Ovary (tissue), 9 donors: ENCODE measurements around the gene CFAP69. TPM values are rescaled to one million over a fixed set of nuclear protein-coding genes. Genes with fewer than 3 reads are reported as not detected.

Experiments used
- DNase-seq, 5 donors: peaks; one replicate each; pipeline ENCODE4 v3.0.0-alpha.2; 2019 to 2020
- H3K27ac ChIP-seq, 2 donors: fragments of 200-600 bp; one replicate each; pipeline versions ENCODE4 v1.5.1 to v1.8.0; 2019 to 2022
- H3K27me3 ChIP-seq: fragments of 200-600 bp; one replicate; pipeline ENCODE4 v1.8.0; 2022
- H3K36me3 ChIP-seq: fragments of 200-600 bp; sonication (generic); one replicate; pipeline ENCODE4 v1.5.1; 2019
- H3K4me1 ChIP-seq: one replicate; pipeline ENCODE4 v1.8.1; 2013; ENCODE audit warnings: mild to moderate bottlenecking, moderate library complexity; ENCODE audit not compliant: insufficient read depth
- H3K4me3 ChIP-seq: fragments of 200-600 bp; sonication (generic); one replicate; pipeline ENCODE4 v1.5.1; 2017
- H3K9me3 ChIP-seq, 2 donors: fragments of 200-600 bp in 1 of 2; sonication (generic) in 1 of 2; one replicate each; pipeline versions ENCODE4 v1.5.1 to v1.8.1; 2013 to 2019; ENCODE audit warnings: mild to moderate bottlenecking in 1 of 2, moderate library complexity in 1 of 2
- CTCF ChIP-seq, 3 donors: fragments of 450-650 bp in 2 of 3; fragments of 200-600 bp in 1 of 3; IDR thresholded peaks; one replicate each; pipeline versions ENCODE4 v1.5.1 to v1.8.0; 2016 to 2022; ENCODE audit warnings: antibody characterized with exemption in 3 of 3, mild to moderate bottlenecking in 1 of 3
- EP300 ChIP-seq: sonication (generic); formaldehyde crosslinking; IDR thresholded peaks from one replicate; pipeline ENCODE4 v1.6.1; 2017; ENCODE audit warnings: antibody characterized with exemption
- POLR2A ChIP-seq: fragments of 450-650 bp; IDR thresholded peaks from one replicate; pipeline ENCODE4 v1.6.1; 2017; ENCODE audit warnings: antibody characterized with exemption, mild to moderate bottlenecking, moderate library complexity
- WGBS, 3 donors: extraction: QIAGEN DNeasy Blood & Tissue Kit in 1 of 3; methylation state at CpG; one replicate each; pipeline versions ENCODE4 v1.1.5 to v1.1.7; 2013 to 2017; 5-methylcytosine and 5-hydroxymethylcytosine counted together
- intact Hi-C, 4 donors: fragments of 100-400 bp; cut with DNase I; formaldehyde crosslinking; loops; one replicate each; pipeline versions ENCODE4 v1.11.0 to v1.15.1; 2022 to 2023
- polyA plus RNA-seq, 2 donors: library from polyadenylated mRNA; stranded (reverse); fragments of 200-250 nt in 1 of 2; fragments of 350-450 nt in 1 of 2; fragmentation: Illumina TruSeq in 1 of 2; extraction: RNeasy Lipid Tissue Mini Kit (QIAGEN cat#74804) in 1 of 2; gene quantifications; one replicate each; pipeline ENCODE4 v1.2.3, GENCODE V29; 2013 to 2014
- total RNA-seq, 7 donors: library from RNA; depleted of rRNA in 2 of 7; stranded (reverse); fragments of >200 nt in 2 of 7; fragmentation: NEBNext Ultra II Directional in 3 of 7; extraction: Animal tissue kit (Norgen Biotek cat#: 25700) in 3 of 7; gene quantifications; one replicate each; pipeline versions ENCODE4 v1.1.0 to v1.2.4, GENCODE V29; 2016 to 2023
- donor health status: DM: no; HTN: no; CAD: no; lungs with moderate emphysema.
- donor health status: DM: no; HTN: no; CAD: no.
- donor health status: Bipolar disorder and iron deficiency.
- donor health status: DM: yes; HTN: yes; CAD: no.
- donor health status: DM: no; HTN: no; CAD: no.
- donor health status: DM: yes; HTN: yes; CAD: no.

The CFAP69 gene
- total and polyA plus RNA-seq, 9 donors, result 3.1 to 37.9 (median 10.6) TPM

GRCh38 chr7:90303241-90303640, 58.3 kb downstream of the CFAP69 start:
- TF ChIP-seq EP300, result no peak
- Histone ChIP-seq H3K9me3 (no peaks in the 10 kb centered on the region), H3K4me1 (no peaks in the 10 kb centered on the region), H3K36me3 (no peaks in the 10 kb centered on the region), H3K27ac (no peak overlapping the region), H3K27me3 (no peaks in the 10 kb centered on the region), H3K4me3 (no peak overlapping the region)
- DNase-seq, result no peak
- 90 to 96% (median 94%) methylated on average over 1 of the region's 1 CpG for WGBS, 3 donors
- intact Hi-C loops, result loop anchor here in 1 of 4 donors (10.0 kb wide), 1 partner anchor 132 kb away; no protein-coding TSS in a partner anchor

GRCh38 chr7:90309872-90310271, 64.9 kb downstream of the CFAP69 start:
- no peaks in the 10 kb centered on the region for H3K4me1 ChIP-seq
- H3K36me3 ChIP-seq, result no peaks in the 10 kb centered on the region
- WGBS, 3 donors, result 86 to 89% (median 88%) methylated on average over 5 of the region's 5 CpGs
- intact Hi-C loops, result loop anchor here in 1 of 4 donors (10.0 kb wide), 1 partner anchor 125 kb away; no protein-coding TSS in a partner anchor
- H3K9me3 ChIP-seq, result no peaks in the 10 kb centered on the region
- TF ChIP-seq POLR2A, result no peak
- TF ChIP-seq CTCF (IDR thresholded peaks at IDR 0.05), result no peak
- no peak for TF ChIP-seq EP300
- DNase-seq, result no peak
- no peaks in the 10 kb centered on the region for H3K27me3 ChIP-seq
- H3K4me3 ChIP-seq, result no peak overlapping the region
- H3K27ac ChIP-seq, result no peak overlapping the region

- no peak for TF ChIP-seq CTCF (IDR thresholded peaks at IDR 0.05)
- TF ChIP-seq EP300, result no peak
- no peaks in the 10 kb centered on the region for H3K27me3 ChIP-seq
- H3K27ac ChIP-seq, result no peak overlapping the region
- intact Hi-C loops, result no loop called here
- DNase-seq, result no peak
- H3K9me3 ChIP-seq, result no peaks in the 10 kb centered on the region
- no peak overlapping the region for H3K4me3 ChIP-seq
- H3K4me1 ChIP-seq, result no peaks in the 10 kb centered on the region
- no peaks in the 10 kb centered on the region for H3K36me3 ChIP-seq
Measured at GRCh38 chr7:90311175-90311574, 66.2 kb downstream of the CFAP69 start.

GRCh38 chr7:90312745-90313144, 67.8 kb downstream of the CFAP69 start:
- no peak for TF ChIP-seq POLR2A
- no peak for TF ChIP-seq EP300
- TF ChIP-seq CTCF (IDR thresholded peaks at IDR 0.05), result no peak
- no peaks in the 10 kb centered on the region for H3K27me3 ChIP-seq
- H3K27ac ChIP-seq, result no peak overlapping the region
- intact Hi-C loops, result no loop called here
- H3K4me3 ChIP-seq, result no peak overlapping the region
- no peaks in the 10 kb centered on the region for H3K36me3 ChIP-seq
- WGBS, 3 donors, result 83 to 94% (median 89%) methylated on average over 2 of the region's 2 CpGs
- DNase-seq, result no peak
- no peaks in the 10 kb centered on the region for H3K9me3 ChIP-seq
- no peaks in the 10 kb centered on the region for H3K4me1 ChIP-seq

GRCh38 chr7:90313907-90314306, 68.9 kb downstream of the CFAP69 start:
- H3K27ac ChIP-seq, result no peak overlapping the region
- H3K36me3 ChIP-seq, result no peaks in the 10 kb centered on the region
- no peak overlapping the region for H3K4me3 ChIP-seq
- no peak for TF ChIP-seq POLR2A
- no peak for TF ChIP-seq CTCF (IDR thresholded peaks at IDR 0.05)
- no peak for TF ChIP-seq EP300
- H3K9me3 ChIP-seq, result no peaks in the 10 kb centered on the region
- H3K27me3 ChIP-seq, result no peaks in the 10 kb centered on the region
- intact Hi-C loops, result no loop called here
- WGBS, 3 donors, result 66 to 71% (median 71%) methylated on average over 4 of the region's 4 CpGs
- no peak for DNase-seq
- no peaks in the 10 kb centered on the region for H3K4me1 ChIP-seq
